GM21381 (cell line): Measurements from ENCODE around the gene PACS1.
"Not testable (repeated sequence)": the region's sequence is repeated elsewhere in the genome, so short reads cannot be mapped to it uniquely, and the experiment has no call there.

ENCODE experiments used
- ATAC-seq: cut with Tn5 transposase; IDR thresholded peaks from one replicate; pipeline ENCODE4 v1.9.1; 2021; ENCODE audit warnings: mild to moderate bottlenecking, moderate library complexity; ENCODE audit not compliant: unreplicated experiment

The PACS1 gene

DNA sequence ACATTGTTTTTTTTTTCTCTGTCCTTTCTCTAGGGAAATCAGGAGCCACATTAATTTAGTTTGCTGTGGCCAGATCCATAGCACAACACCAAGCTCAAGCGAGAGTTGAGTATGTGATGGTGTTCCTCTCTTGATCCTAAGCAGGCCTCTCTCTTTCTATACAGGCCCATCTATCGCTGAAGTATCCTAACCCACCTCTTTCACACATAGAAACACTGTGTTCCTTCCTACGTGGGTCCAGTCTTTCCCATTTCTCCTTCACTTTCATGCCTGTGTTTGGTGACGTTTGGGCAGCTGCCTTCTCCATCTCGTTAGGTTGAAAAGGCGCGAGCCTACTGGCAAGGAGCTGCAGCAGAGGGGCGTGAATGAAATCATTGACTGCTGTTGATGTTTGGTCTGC, 2.4 kb downstream of the PACS1 start:
- no peak for ATAC-seq

DNA sequence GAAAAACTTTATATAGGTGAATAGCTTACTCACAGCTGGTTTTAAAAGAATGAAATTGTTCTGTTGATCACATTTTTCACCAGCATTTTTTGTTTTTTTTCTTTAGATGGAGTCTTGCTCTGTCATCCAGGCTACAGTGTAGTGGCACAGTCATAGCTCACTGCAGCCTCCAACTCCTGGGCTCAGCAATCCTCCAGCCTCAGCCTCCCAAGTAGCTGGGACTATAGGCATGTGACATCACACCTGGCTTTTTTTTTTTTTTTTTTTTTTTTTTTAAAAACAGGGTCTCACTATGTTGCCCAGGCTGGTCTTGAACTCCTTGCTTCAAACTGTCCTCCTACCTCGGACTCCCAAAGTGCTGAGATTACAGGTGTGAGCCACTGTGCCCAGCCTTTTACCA, 3.6 kb downstream of the PACS1 start:
- ATAC-seq, result no peak

DNA sequence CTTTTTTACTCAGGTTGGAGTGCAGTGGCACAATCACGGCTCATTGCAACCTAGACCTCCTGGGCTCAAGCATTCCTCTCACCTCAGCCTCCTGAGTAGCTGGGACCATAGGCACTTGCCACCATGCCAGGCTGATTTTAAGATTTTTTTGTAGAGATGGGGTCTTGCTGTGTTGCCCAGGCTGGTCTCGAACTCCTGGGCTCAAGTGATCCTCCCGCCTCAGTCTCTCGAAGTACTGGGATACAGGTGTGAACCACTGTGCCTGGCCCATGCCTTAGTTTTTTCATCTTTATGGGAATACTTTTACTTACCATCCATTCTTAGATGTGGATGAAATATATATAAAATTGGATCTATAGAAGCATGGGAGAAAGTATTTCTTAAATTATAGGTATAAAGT, 5.2 kb downstream of the PACS1 start:
- ATAC-seq, result no peak

- no peak for ATAC-seq
These were observed 6.5 kb downstream of the PACS1 start for GRCh38 chr11:66076561-66076960.

GRCh38 chr11:66077927-66078326, 7.9 kb downstream of the PACS1 start:
- no peak for ATAC-seq

DNA sequence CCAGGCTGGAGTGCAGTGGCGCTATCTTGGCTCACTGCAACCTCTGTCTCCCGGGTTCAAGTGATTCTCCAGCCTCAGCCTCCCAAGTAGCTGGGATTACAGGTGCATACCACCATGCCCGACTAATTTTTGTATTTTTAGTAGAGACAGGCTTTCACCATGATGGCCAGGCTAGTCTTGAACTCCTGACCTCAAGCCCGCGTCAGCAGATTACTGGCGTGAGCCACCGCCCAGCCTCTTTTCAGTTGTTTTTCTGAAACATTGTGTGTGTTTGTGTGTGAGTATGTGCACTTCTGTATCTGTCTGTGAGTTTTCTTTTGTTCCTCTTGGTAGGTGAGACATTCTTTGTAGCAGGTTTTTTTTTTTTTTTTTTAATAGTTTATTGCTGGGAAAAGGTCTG, 8.9 kb downstream of the PACS1 start:
- ATAC-seq, result not testable (repeated sequence)

DNA sequence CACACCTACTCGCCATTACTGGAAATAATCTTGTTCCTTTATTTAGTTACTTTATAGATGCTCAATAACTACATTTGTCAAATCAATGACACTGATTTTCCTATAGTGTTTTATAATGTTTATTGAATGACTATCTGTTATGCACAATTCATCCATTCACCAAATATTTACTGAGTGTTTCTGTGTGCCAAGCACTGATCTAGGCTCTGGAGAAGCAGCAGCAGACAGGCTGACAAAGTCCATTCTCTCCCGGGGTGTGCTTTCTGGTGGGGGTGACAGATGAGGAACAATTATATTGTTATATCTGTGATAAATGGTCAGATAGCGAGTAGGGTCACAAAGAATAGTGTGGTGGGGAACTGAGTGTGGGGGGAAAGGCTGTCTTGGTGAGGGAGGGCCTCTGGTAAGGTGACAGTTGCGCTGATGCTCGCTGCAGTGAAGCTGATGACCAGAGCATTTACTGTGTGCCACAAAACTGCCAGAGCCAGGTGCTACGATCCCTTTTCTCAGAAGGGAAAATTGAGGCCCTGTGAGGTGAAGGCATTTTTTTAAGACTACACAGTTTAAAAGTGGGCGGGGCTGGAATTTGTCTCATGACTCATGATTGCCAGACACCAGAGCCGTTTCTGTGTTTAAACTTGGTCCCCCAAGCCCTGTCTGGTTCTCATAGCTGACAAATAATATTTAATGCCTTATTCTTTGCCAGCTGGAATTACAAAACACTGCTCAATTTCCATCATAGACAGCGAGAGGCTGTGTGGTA, 10.2 kb downstream of the PACS1 start:
- no peak for ATAC-seq

GRCh38 chr11:66081505-66081904, 11.4 kb downstream of the PACS1 start:
- ATAC-seq, result peak; percentile 61

GRCh38 chr11:66082946-66083698, 13.1 kb downstream of the PACS1 start:
- no peak for ATAC-seq

- no peak for ATAC-seq
These were observed 13.7 kb downstream of the PACS1 start for GRCh38 chr11:66083767-66084166.

GRCh38 chr11:66084821-66085475, 14.9 kb downstream of the PACS1 start:
- no peak for ATAC-seq

DNA sequence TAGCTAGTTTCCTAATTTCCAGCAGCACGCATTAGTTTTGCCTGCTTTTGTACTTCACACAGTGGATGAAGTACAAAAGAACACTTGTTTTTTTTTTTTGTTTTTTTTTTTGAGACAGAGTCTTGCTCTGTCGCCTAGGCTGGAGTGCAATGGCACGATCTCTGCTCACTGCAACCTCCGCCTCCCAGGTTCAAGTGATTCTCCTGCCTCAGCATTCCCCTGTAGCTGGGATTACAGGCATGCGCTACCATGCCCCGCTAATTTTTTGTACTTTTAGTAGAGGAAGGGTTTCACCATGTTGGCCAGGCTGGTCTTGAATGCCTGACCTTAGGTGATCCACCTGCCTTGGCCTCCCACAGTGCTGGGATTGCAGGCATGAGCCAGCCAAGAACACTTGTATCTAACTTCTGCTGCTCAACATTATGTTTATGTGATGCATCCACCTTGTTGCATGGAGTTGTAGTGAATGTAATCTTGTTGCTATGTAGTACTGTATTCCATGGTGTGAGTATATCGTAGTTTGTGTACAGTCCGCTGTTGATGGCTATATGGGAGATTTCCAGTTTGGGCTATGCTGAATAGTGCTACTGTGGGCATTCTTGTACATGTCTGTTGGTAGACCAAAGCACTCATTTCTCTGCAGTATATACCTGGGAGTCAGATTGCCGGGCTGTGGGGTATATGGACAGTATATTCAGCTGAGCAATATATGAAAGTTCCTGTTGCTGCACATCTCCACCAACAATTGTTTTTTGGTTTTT, 17.3 kb downstream of the PACS1 start:
- no peak for ATAC-seq

DNA sequence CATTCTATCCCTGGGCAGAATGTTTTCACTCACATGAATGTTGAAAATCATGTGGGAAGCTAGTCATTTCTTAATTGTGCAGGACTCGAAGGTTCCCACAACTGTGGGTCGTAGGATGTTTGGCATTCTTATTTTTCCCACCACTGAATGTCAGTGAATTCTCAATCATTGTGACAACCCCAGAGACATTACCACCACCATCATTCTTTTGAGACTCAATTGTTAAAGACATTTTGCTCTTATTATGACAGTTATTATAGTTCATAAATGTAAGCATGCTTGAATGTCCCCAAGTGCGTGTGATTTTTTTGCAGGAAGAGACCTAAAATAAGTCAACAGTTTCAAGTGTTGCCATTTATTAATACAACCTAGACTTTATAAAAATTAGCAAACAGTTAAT, 19.0 kb downstream of the PACS1 start:
- no peak for ATAC-seq

- ATAC-seq, result no peak
These were observed 20.2 kb downstream of the PACS1 start for GRCh38 chr11:66090288-66090687.

DNA sequence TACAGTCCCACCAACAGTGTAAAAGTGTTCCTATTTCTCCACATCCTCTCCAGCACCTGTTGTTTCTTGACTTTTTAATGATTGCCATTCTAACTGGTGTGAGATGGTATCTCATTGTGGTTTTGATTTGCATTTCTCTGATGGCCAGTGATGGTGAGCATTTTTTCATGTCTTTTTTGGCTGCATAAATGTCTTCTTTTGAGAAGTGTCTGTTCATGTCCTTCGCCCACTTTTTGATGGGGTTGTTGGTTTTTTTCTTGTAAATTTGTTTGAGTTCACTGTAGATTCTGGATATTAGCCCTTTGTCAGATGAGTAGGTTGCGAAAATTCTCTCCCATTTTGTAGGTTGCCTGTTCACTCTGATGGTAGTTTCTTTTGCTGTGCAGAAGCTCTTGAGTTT, 22.1 kb downstream of the PACS1 start:
- not testable (repeated sequence) for ATAC-seq

DNA sequence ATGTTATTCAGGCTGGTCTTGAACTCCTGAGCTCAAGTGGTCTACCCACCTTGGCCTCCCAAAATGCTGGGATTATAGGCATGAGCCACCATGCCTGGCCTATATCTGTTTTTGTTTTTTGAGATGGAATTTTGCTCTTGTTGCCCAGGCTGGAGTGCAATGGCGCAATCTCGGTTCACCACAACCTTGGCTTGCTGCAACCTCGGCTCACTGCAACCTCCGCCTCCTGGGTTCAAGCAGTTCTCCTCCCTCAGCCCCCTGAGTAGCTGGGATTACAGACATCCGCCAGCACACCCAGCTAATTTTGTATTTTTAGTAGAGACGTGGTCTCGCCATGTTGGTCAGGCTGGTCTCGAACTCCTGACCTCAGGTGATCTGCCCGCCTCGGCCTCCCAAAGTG, 29.7 kb downstream of the PACS1 start:
- not testable (repeated sequence) for ATAC-seq

DNA sequence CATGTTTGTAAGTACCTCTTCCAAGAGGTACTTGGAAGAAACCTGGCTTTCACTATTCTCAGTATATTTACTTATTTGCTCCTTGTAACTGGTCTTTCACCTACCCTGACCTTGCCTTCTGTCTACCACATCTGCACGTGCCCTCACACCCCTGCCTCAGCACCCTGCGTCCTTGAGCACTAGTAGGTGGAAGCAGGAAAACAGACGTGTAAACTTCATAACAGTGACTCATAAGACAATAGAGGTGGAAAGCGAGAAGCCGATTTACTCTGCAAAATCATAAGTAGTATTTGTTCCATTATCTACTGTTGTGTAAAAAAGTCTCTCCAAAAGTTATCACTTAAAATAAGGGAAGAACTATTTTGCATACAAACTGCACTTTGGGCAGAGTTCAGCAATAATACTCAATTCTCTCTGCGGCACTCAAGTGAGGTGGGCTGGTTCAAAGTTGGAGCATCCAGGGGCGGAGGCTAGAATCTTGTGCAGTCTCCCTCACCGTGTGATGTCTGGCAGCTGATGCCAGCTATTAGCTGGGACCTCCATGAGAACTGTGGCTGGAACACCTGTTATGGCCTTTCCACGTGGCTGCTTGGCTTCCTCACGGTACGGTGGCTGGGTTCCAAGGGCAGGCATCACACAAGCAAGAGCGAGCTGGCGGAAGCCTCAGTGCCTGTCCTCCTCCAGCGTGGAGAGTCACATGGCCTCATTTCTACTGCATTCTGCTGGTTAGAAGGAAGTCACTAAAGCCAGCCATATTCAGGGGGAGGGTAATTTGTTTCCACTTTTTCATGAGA, 30.4 kb downstream of the PACS1 start:
- no peak for ATAC-seq

DNA sequence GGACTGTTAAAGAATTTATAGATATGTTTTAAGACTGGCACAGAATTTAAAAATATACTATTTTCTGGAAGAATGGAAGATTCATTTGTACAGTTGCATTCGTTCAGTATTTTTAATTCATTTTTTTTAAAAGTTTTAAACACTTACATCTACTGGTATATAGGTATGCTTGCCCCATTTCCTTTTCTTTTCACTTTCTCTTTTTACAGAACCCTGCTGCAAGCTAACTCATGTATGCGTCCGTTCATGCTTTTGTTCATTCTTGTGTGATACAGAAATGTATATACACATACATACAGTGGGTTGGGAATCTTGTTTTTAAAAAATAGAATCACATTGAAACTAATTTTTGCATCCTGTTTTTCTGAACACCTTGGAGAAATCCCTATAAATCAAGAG, 31.0 kb downstream of the PACS1 start:
- no peak for ATAC-seq

DNA sequence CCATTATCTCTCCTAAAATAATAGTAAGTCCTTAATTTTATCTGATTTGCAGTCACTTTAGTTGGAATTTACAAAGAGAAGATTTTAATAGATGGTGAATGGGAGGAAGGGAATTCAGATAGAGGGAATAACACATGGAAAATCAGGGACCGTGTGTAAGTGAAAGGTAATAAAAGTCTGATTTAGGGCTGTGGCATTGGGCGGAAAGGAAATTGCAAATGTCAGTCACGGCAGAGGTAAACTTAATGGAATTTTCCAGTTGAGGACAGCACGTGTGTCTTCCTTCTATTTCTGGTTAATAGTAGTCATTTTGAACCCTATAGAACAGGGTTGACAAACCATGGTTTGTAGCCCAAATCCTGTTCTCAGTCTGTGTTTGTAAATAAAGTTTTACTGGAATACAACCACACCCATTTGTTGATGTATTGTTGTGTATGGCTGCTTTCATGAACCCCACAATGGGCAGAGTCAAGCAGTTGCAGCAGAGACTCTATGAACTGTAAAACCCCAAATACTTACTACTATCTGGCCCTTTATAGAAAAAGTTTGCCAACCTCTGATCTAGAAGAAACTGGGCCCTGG, 34.1 kb downstream of the PACS1 start:
- no peak for ATAC-seq
